Upper lobe of right lung (tissue), 1 donor: Measurements from ENCODE around the gene PPL. TPM values are rescaled to one million over a fixed set of nuclear protein-coding genes. Genes with fewer than 3 reads are reported as not detected.
"Not testable (repeated sequence)": the region's sequence is repeated elsewhere in the genome, so short reads cannot be mapped to it uniquely, and the experiment has no call there.

Source experiments
- ATAC-seq: fragments of 200-7000 bp; cut with Tn5 transposase; one replicate; pipeline ENCODE4 v1.9.1; 2020; ENCODE audit warnings: mild to moderate bottlenecking, moderate library complexity
- DNase-seq: peaks from one replicate; pipeline ENCODE4 v3.0.0-alpha.2; 2020
- H3K27ac ChIP-seq: fragments of 200-600 bp; one replicate; pipeline ENCODE4 v1.8.0; 2022
- H3K27me3 ChIP-seq: fragments of 200-600 bp; one replicate; pipeline ENCODE4 v1.8.0; 2022; ENCODE audit warnings: mild to moderate bottlenecking
- H3K36me3 ChIP-seq: fragments of 200-600 bp; one replicate; pipeline ENCODE4 v1.8.0; 2022
- H3K4me1 ChIP-seq: fragments of 200-600 bp; one replicate; pipeline ENCODE4 v1.8.0; 2022
- H3K4me3 ChIP-seq: fragments of 200-600 bp; one replicate; pipeline ENCODE4 v1.8.0; 2022; ENCODE audit warnings: mild to moderate bottlenecking
- H3K9me3 ChIP-seq: fragments of 200-600 bp; one replicate; pipeline ENCODE4 v1.8.0; 2022
- intact Hi-C: fragments of 100-400 bp; cut with DNase I; formaldehyde crosslinking; loops from one replicate; pipeline ENCODE4 v1.11.0; 2022
- total RNA-seq: library from RNA; stranded (reverse); fragmentation: NEBNext Ultra II Directional; extraction: Animal tissue kit (Norgen Biotek cat#: 25700); gene quantifications from one replicate; pipeline ENCODE4 v1.2.1, GENCODE V29; 2021
- TF ChIP-seq, protein P1 (sequence below): fragments of 200-600 bp; IDR thresholded peaks from one replicate; pipeline ENCODE4 v1.8.0; 2022; ENCODE audit warnings: antibody characterized with exemption
- donor health status: DM: no; HTN: yes; CAD: no; lungs with severe emphysema.

The PPL gene
- total RNA-seq, 1 donor from 2014 or later = 78.1 TPM

GRCh38 chr16:4933433-4933832 lies 3.5 kb downstream of the PPL start:
- H3K27ac ChIP-seq = no peak overlapping the region
- H3K4me3 ChIP-seq = no peak overlapping the region
- peaks cover 8% of the 10 kb centered on the region for H3K27me3 ChIP-seq
- TF ChIP-seq, protein P1, sequence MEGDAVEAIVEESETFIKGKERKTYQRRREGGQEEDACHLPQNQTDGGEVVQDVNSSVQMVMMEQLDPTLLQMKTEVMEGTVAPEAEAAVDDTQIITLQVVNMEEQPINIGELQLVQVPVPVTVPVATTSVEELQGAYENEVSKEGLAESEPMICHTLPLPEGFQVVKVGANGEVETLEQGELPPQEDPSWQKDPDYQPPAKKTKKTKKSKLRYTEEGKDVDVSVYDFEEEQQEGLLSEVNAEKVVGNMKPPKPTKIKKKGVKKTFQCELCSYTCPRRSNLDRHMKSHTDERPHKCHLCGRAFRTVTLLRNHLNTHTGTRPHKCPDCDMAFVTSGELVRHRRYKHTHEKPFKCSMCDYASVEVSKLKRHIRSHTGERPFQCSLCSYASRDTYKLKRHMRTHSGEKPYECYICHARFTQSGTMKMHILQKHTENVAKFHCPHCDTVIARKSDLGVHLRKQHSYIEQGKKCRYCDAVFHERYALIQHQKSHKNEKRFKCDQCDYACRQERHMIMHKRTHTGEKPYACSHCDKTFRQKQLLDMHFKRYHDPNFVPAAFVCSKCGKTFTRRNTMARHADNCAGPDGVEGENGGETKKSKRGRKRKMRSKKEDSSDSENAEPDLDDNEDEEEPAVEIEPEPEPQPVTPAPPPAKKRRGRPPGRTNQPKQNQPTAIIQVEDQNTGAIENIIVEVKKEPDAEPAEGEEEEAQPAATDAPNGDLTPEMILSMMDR = no peak
- DNase-seq = no peak
- peaks cover 30% of the 10 kb centered on the region for H3K4me1 ChIP-seq
- intact Hi-C loops = no loop called here
- no peak for ATAC-seq
- H3K9me3 ChIP-seq = no peaks in the 10 kb centered on the region
- no peaks in the 10 kb centered on the region for H3K36me3 ChIP-seq

- ATAC-seq (no peak), DNase-seq (no peak)
- H3K4me3 ChIP-seq = no peak overlapping the region
- H3K9me3 ChIP-seq = peaks cover 6% of the 10 kb centered on the region
- TF ChIP-seq, protein P1 = no peak
- intact Hi-C loops = no loop called here
- no peak overlapping the region for H3K27ac ChIP-seq
- H3K36me3 ChIP-seq = no peaks in the 10 kb centered on the region
- H3K4me1 ChIP-seq = peaks cover 16% of the 10 kb centered on the region
- peaks cover under 1% of the 10 kb centered on the region for H3K27me3 ChIP-seq
Measured at GRCh38 chr16:4931381-4931780, 5.6 kb downstream of the PPL start.

GRCh38 chr16:4929619-4930018 lies 7.3 kb downstream of the PPL start:
- intact Hi-C loops, H3K4me3 ChIP-seq, ATAC-seq, H3K27ac ChIP-seq, H3K36me3 ChIP-seq, DNase-seq, H3K9me3 ChIP-seq, H3K4me1 ChIP-seq, H3K27me3 ChIP-seq: not testable (repeated sequence)

- no peak for DNase-seq
- Histone ChIP-seq H3K27ac (no peak overlapping the region), H3K9me3 (peaks cover 6% of the 10 kb centered on the region), H3K36me3 (no peaks in the 10 kb centered on the region), H3K27me3 (no peaks in the 10 kb centered on the region), H3K4me3 (no peak overlapping the region), H3K4me1 (no peaks in the 10 kb centered on the region)
- intact Hi-C loops = no loop called here
- TF ChIP-seq, protein P1 = no peak
- no peak for ATAC-seq
Measured at GRCh38 chr16:4928227-4928626, 8.7 kb downstream of the PPL start.

- DNase-seq (no peak), ATAC-seq (no peak)
- peaks cover 6% of the 10 kb centered on the region for H3K9me3 ChIP-seq
- H3K4me3 ChIP-seq = no peak overlapping the region
- H3K27me3 ChIP-seq = no peaks in the 10 kb centered on the region
- TF ChIP-seq, protein P1 = no peak
- intact Hi-C loops = no loop called here
- H3K27ac ChIP-seq = no peak overlapping the region
- peaks cover 4% of the 10 kb centered on the region for H3K4me1 ChIP-seq
- H3K36me3 ChIP-seq = no peaks in the 10 kb centered on the region
Measured at GRCh38 chr16:4927661-4928060, 9.3 kb downstream of the PPL start.

GRCh38 chr16:4926928-4927327 lies 10.0 kb downstream of the PPL start:
- peaks cover 4% of the 10 kb centered on the region for H3K4me1 ChIP-seq
- TF ChIP-seq, protein P1 = no peak
- DNase-seq (no peak), ATAC-seq (no peak)
- H3K9me3 ChIP-seq = peaks cover 6% of the 10 kb centered on the region
- intact Hi-C loops = no loop called here
- H3K36me3 ChIP-seq = no peaks in the 10 kb centered on the region
- H3K4me3 ChIP-seq = no peak overlapping the region
- no peaks in the 10 kb centered on the region for H3K27me3 ChIP-seq
- H3K27ac ChIP-seq = no peak overlapping the region
